WTC11 (cell line): ENCODE measurements around the gene APOA1. TPM values are rescaled to one million over a fixed set of nuclear protein-coding genes. Genes with fewer than 3 reads are reported as not detected.

Experiments
- ATAC-seq: fragments of 200-7000 bp; cut with Tn5 transposase; 2 replicates; pipeline ENCODE4 v1.10.0; 2021; ENCODE audit warnings: mild to moderate bottlenecking, moderate library complexity
- CTCF ChIA-PET: fragments of 300-600 bp; sonication (Branson Sonifier 250); formaldehyde crosslinking; loops from one replicate; lab custom pipeline; 2021; ENCODE audit warnings: antibody characterized with exemption; lab: Charles Lee
- POLR2A ChIA-PET: fragments of 350-600 bp; sonication (Branson Sonifier 250); formaldehyde crosslinking; loops from one replicate; lab custom pipeline; 2021; ENCODE audit warnings: antibody characterized with exemption; lab: Charles Lee
- DNase-seq: peaks from one replicate; pipeline ENCODE4 v3.0.0; 2021; ENCODE audit warnings: low spot score
- H3K27ac Mint-ChIP-seq: 2 replicates; pipeline ENCODE4 v1.8.0; 2021; ENCODE audit warnings: mixed read lengths
- H3K27me3 Mint-ChIP-seq: 2 replicates; pipeline ENCODE4 v1.8.0; 2021; ENCODE audit warnings: low read depth, mild to moderate bottlenecking, moderate library complexity, mixed read lengths
- H3K36me3 Mint-ChIP-seq: 2 replicates; pipeline ENCODE4 v1.8.0; 2021; ENCODE audit warnings: mixed read lengths
- H3K4me1 Mint-ChIP-seq: 2 replicates; pipeline ENCODE4 v1.8.0; 2022; ENCODE audit warnings: mixed read lengths
- H3K4me3 Mint-ChIP-seq: 2 replicates; pipeline ENCODE4 v1.8.0; 2021; ENCODE audit warnings: mild to moderate bottlenecking, moderate library complexity, mixed read lengths
- H3K9me3 Mint-ChIP-seq: 2 replicates; pipeline ENCODE4 v1.8.0; 2021; ENCODE audit warnings: mixed read lengths
- CBFB ChIP-seq: sonication (generic); formaldehyde crosslinking; IDR thresholded peaks from 2 replicates; pipeline ENCODE4 v1.8.1; 2022; ENCODE audit warnings: mild to moderate bottlenecking, low read depth, missing genetic modification reagents
- E2F1 ChIP-seq: sonication (generic); formaldehyde crosslinking; IDR thresholded peaks from 2 replicates; pipeline ENCODE4 v1.8.0; 2022; ENCODE audit warnings: mild to moderate bottlenecking, missing genetic modification reagents
- EMX1 ChIP-seq: fragments of 250-450 bp; sonication (Bioruptor Pico); IDR thresholded peaks from 2 replicates; pipeline ENCODE4 v1.8.0; 2021; ENCODE audit warnings: mild to moderate bottlenecking
- GABPB1 ChIP-seq: sonication (generic); formaldehyde crosslinking; IDR thresholded peaks from 2 replicates; pipeline ENCODE4 v1.8.1; 2023; ENCODE audit warnings: mild to moderate bottlenecking, missing genetic modification reagents
- GTF2I ChIP-seq: fragments of 250-450 bp; sonication (Bioruptor Pico); conservative IDR thresholded peaks from 2 replicates; pipeline ENCODE4 v1.4.0; 2021; ENCODE audit warnings: mild to moderate bottlenecking
- HMGXB4 ChIP-seq: sonication (generic); formaldehyde crosslinking; IDR thresholded peaks from 2 replicates; pipeline ENCODE4 v1.8.1; 2023; ENCODE audit warnings: mild to moderate bottlenecking, moderate library complexity, missing genetic modification reagents
- IRF1 ChIP-seq: sonication (generic); formaldehyde crosslinking; IDR thresholded peaks from 2 replicates; pipeline ENCODE4 v1.8.0; 2023; ENCODE audit warnings: missing genetic modification reagents
- PREB ChIP-seq: sonication (generic); formaldehyde crosslinking; IDR thresholded peaks from 2 replicates; pipeline ENCODE4 v1.8.1; 2022; ENCODE audit warnings: mild to moderate bottlenecking, missing genetic modification reagents, moderate library complexity, borderline replicate concordance
- PRRX2 ChIP-seq: fragments of 250-450 bp; sonication (Bioruptor Pico); IDR thresholded peaks from 2 replicates; pipeline ENCODE4 v1.8.0; 2021; ENCODE audit warnings: mild to moderate bottlenecking
- RORB ChIP-seq: fragments of 250-450 bp; sonication (Bioruptor Pico); IDR thresholded peaks from 2 replicates; pipeline ENCODE4 v1.9.0; 2021; ENCODE audit warnings: mild to moderate bottlenecking
- USF1 ChIP-seq: sonication (generic); formaldehyde crosslinking; IDR thresholded peaks from 2 replicates; pipeline ENCODE4 v1.8.0; 2022; ENCODE audit warnings: mild to moderate bottlenecking, missing genetic modification reagents
- ZBTB21 ChIP-seq: sonication (generic); formaldehyde crosslinking; IDR thresholded peaks from 2 replicates; pipeline ENCODE4 v1.8.1; 2023; ENCODE audit warnings: mild to moderate bottlenecking, missing genetic modification reagents, borderline replicate concordance
- ZMAT4 ChIP-seq: fragments of 250-450 bp; sonication (Bioruptor Pico); IDR thresholded peaks from 2 replicates; pipeline ENCODE4 v1.9.0; 2021; ENCODE audit warnings: mild to moderate bottlenecking
- ZNF138 ChIP-seq: sonication (generic); formaldehyde crosslinking; conservative IDR thresholded peaks from 2 replicates; pipeline ENCODE4 v1.8.1; 2022; ENCODE audit warnings: mild to moderate bottlenecking, moderate library complexity, missing genetic modification reagents
- ZNF317 ChIP-seq: sonication (generic); formaldehyde crosslinking; IDR thresholded peaks from 2 replicates; pipeline ENCODE4 v1.8.1; 2023; ENCODE audit warnings: low read depth, mild to moderate bottlenecking, moderate library complexity, missing genetic modification reagents, borderline replicate concordance
- ZNF396 ChIP-seq: fragments of 250-450 bp; sonication (Bioruptor Pico); IDR thresholded peaks from 2 replicates; pipeline ENCODE4 v1.8.0; 2021; ENCODE audit warnings: mild to moderate bottlenecking, moderate library complexity, borderline replicate concordance
- ZNF416 ChIP-seq: fragments of 250-450 bp; sonication (Bioruptor Pico); IDR thresholded peaks from 2 replicates; pipeline ENCODE4 v1.9.0; 2021; ENCODE audit warnings: mild to moderate bottlenecking, inconsistent platforms
- ZNF423 ChIP-seq: fragments of 250-450 bp; sonication (Bioruptor Pico); IDR thresholded peaks from 2 replicates; pipeline ENCODE4 v2.1.2; 2022; ENCODE audit warnings: mild to moderate bottlenecking, moderate library complexity
- ZNF671 ChIP-seq: fragments of 250-450 bp; sonication (Bioruptor Pico); IDR thresholded peaks from 2 replicates; pipeline ENCODE4 v1.8.0; 2021; ENCODE audit warnings: mild to moderate bottlenecking
- total RNA-seq: library from RNA; stranded (reverse); gene quantifications from 3 replicates; pipeline ENCODE4 v1.2.3, GENCODE V29; 2021

APOA1 gene
- total RNA-seq, 1 experiment from 2014 or later: 2.1 TPM

- TF ChIP-seq HMGXB4 (CRISPR knock-in tag) (no peak), ZMAT4 (CRISPR knock-in tag) (no peak), PRRX2 (CRISPR knock-in tag) (no peak), E2F1 (CRISPR knock-in tag) (no peak), EMX1 (CRISPR knock-in tag) (no peak), CBFB (CRISPR knock-in tag) (no peak)
- TF ChIP-seq, all 79 proteins: peak for 0
Measured at GRCh38 chr11:116833816-116834534, 3.4 kb downstream of the APOA1 start (continued).

GRCh38 chr11:116833491-116833815 is 4.0 kb downstream of the APOA1 start:
- Mint-ChIP-seq H3K36me3 (no peaks in the 10 kb centered on the region), H3K27ac (no peak overlapping the region), H3K27me3 (peaks cover 11% of the 10 kb centered on the region), H3K4me1 (peaks cover 13% of the 10 kb centered on the region), H3K9me3 (peaks cover 3% of the 10 kb centered on the region; the same call in 1 of the 2 replicates), H3K4me3 (no peak overlapping the region)
- DNase-seq (no peak), ATAC-seq (no peak)
- no peak for TF ChIP-seq ZBTB21 (CRISPR knock-in tag)
- no peak for TF ChIP-seq IRF1 (CRISPR knock-in tag)
- ChIA-PET POLR2A (no interaction called here), CTCF (interaction anchor here (6.0 kb wide), 1 partner anchor 43 kb away, joined by 358 read pairs; the partner anchor contains the start of genes APOA5 and ZPR1)

- Mint-ChIP-seq H3K4me3 (no peak overlapping the region), H3K36me3 (no peaks in the 10 kb centered on the region), H3K9me3 (peaks cover 3% of the 10 kb centered on the region; the same call in 1 of the 2 replicates), H3K4me1 (peaks cover 10% of the 10 kb centered on the region), H3K27ac (no peak overlapping the region), H3K27me3 (peaks cover 11% of the 10 kb centered on the region)
- DNase-seq (no peak), ATAC-seq (no peak)
- TF ChIP-seq GABPB1 (CRISPR knock-in tag) (peak; percentile 89), ZNF396 (CRISPR knock-in tag) (no peak)
- ChIA-PET CTCF (interaction anchor here (1.0 to 6.0 kb wide), 2 partner anchors 41 to 42 kb away, joined by 6 to 358 read pairs; partner anchors contain the start of genes APOA5 and ZPR1), POLR2A (no interaction called here)
Measured at GRCh38 chr11:116832350-116833290, 4.8 kb downstream of the APOA1 start.

GRCh38 chr11:116831790-116832349 is 5.6 kb downstream of the APOA1 start:
- ChIA-PET POLR2A (no interaction called here), CTCF (interaction anchor here (1.0 kb wide), 1 partner anchor 41 kb away, joined by 6 read pairs; the partner anchor contains the start of gene APOA5)
- DNase-seq (no peak), ATAC-seq (no peak)
- Mint-ChIP-seq H3K4me3 (no peak overlapping the region), H3K27me3 (peaks cover 11% of the 10 kb centered on the region), H3K9me3 (peaks cover 3% of the 10 kb centered on the region; the same call in 1 of the 2 replicates), H3K27ac (no peak overlapping the region), H3K36me3 (no peaks in the 10 kb centered on the region), H3K4me1 (peaks cover 8% of the 10 kb centered on the region)
- TF ChIP-seq ZNF423 (CRISPR knock-in tag): no peak
- TF ChIP-seq ZNF416 (CRISPR knock-in tag): no peak
- no peak for TF ChIP-seq PREB (CRISPR knock-in tag)
- TF ChIP-seq RORB (CRISPR knock-in tag): no peak
- TF ChIP-seq ZNF671 (CRISPR knock-in tag): no peak
- TF ChIP-seq ZNF317: no peak
- TF ChIP-seq USF1 (CRISPR knock-in tag): no peak
- TF ChIP-seq ZNF138 (CRISPR knock-in tag): no peak
- TF ChIP-seq ZMAT4 (CRISPR knock-in tag): no peak
- no peak for TF ChIP-seq GTF2I (CRISPR knock-in tag)
